MCF 10A (cell line): ENCODE data around the gene USP48. TPM values are rescaled to one million over a fixed set of nuclear protein-coding genes. Genes with fewer than 3 reads are reported as not detected.

Experiments used
- BruUV-seq: library from RNA; stranded (reverse); fragments of 400-500 nt; replicated peaks from 2 replicates; lab custom pipeline; 2021; lab: Mats Ljungman, UMichigan
- CTCF ChIA-PET: fragments of 300-600 bp; sonication (Branson Sonifier 250); formaldehyde crosslinking; extraction: SDS; loops from one replicate; lab custom pipeline; 2021; ENCODE audit warnings: antibody characterized with exemption, inconsistent platforms; lab: Yijun Ruan, JAX
- POLR2A ChIA-PET: fragments of 300-600, 350-650 bp; sonication (Branson Sonifier 250); formaldehyde crosslinking; extraction: SDS; loops from one replicate; lab custom pipeline; 2020; ENCODE audit warnings: antibody characterized with exemption, inconsistent platforms; lab: Yijun Ruan, JAX
- DNase-seq: peaks from one replicate; pipeline ENCODE4 v3.0.0-alpha.2; 2018; ENCODE audit not compliant: unreplicated experiment
- H3K27ac Mint-ChIP-seq: one replicate; pipeline ENCODE4 v1.8.0; 2022; ENCODE audit warnings: mild to moderate bottlenecking, low read depth, mixed read lengths; ENCODE audit not compliant: unreplicated experiment
- H3K27me3 Mint-ChIP-seq: one replicate; pipeline ENCODE4 v1.8.0; 2022; ENCODE audit warnings: mixed read lengths; ENCODE audit not compliant: insufficient read depth, unreplicated experiment
- H3K36me3 Mint-ChIP-seq: one replicate; pipeline ENCODE4 v1.8.0; 2022; ENCODE audit warnings: mild to moderate bottlenecking, moderate library complexity, mixed read lengths; ENCODE audit not compliant: insufficient read depth, unreplicated experiment
- H3K4me1 Mint-ChIP-seq: one replicate; pipeline ENCODE4 v1.8.0; 2022; ENCODE audit warnings: mixed read lengths; ENCODE audit not compliant: insufficient read depth, unreplicated experiment
- H3K4me3 Mint-ChIP-seq: one replicate; pipeline ENCODE4 v1.8.0; 2022; ENCODE audit warnings: mild to moderate bottlenecking, moderate library complexity, mixed read lengths; ENCODE audit not compliant: unreplicated experiment
- H3K9me3 Mint-ChIP-seq: one replicate; pipeline ENCODE4 v1.8.0; 2022; ENCODE audit warnings: mixed read lengths; ENCODE audit not compliant: unreplicated experiment
- intact Hi-C: fragments of 100-400 bp; cut with micrococcal nuclease; formaldehyde crosslinking; loops from 2 replicates; pipeline ENCODE4 v1.14.1; 2022
- total RNA-seq: library from RNA; stranded (reverse); gene quantifications from 2 replicates; pipeline ENCODE4 v1.2.3, GENCODE V29; 2022
- TF ChIP-seq, protein P1 (sequence below): fragments of 200-600 bp; IDR thresholded peaks from one replicate; pipeline ENCODE4 v1.8.0; 2022; ENCODE audit warnings: antibody characterized with exemption, mild to moderate bottlenecking; ENCODE audit not compliant: unreplicated experiment

Gene USP48
- total RNA-seq, 1 experiment from 2014 or later = 64.8 TPM

DNA sequence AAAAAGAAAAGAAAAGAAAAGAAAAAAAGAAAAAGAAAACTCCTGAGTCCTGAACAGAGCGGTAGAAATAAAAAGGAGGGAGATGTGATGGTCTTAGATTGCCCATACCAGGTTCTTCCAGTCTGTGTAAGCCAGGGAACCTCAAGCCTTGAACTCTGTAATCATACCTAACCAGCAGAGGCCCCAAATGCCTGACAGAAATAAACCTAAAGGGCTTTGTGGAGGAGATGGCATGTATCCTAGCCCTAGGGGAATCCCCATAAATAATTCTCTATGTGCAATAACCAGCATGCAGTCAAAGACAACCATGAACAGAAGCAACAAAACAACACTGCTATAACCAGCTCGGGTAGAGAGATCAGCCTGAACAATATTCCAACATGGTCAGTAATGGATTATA is 40.4 kb downstream of the USP48 start:
- H3K27ac Mint-ChIP-seq = no peak overlapping the region
- H3K36me3 Mint-ChIP-seq = peaks cover 73% of the 10 kb centered on the region
- no peaks in the 10 kb centered on the region for H3K4me1 Mint-ChIP-seq
- no peaks in the 10 kb centered on the region for H3K9me3 Mint-ChIP-seq
- BruUV-seq = no TSS peak
- ChIA-PET CTCF (interaction anchor here (0.5 to 1.1 kb wide), 4 partner anchors 221 to 979 kb away, joined by 3 to 4 read pairs (median 4); no protein-coding TSS in a partner anchor), POLR2A (interaction anchor here (0.8 to 1.5 kb wide), 2 partner anchors 14 to 59 kb away, joined by 3 to 4 read pairs; no protein-coding TSS in a partner anchor)
- no peak overlapping the region for H3K4me3 Mint-ChIP-seq
- TF ChIP-seq, protein P1, sequence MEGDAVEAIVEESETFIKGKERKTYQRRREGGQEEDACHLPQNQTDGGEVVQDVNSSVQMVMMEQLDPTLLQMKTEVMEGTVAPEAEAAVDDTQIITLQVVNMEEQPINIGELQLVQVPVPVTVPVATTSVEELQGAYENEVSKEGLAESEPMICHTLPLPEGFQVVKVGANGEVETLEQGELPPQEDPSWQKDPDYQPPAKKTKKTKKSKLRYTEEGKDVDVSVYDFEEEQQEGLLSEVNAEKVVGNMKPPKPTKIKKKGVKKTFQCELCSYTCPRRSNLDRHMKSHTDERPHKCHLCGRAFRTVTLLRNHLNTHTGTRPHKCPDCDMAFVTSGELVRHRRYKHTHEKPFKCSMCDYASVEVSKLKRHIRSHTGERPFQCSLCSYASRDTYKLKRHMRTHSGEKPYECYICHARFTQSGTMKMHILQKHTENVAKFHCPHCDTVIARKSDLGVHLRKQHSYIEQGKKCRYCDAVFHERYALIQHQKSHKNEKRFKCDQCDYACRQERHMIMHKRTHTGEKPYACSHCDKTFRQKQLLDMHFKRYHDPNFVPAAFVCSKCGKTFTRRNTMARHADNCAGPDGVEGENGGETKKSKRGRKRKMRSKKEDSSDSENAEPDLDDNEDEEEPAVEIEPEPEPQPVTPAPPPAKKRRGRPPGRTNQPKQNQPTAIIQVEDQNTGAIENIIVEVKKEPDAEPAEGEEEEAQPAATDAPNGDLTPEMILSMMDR = no peak
- H3K27me3 Mint-ChIP-seq = no peaks in the 10 kb centered on the region
- no peak for DNase-seq
- intact Hi-C loops = no loop called here

DNA sequence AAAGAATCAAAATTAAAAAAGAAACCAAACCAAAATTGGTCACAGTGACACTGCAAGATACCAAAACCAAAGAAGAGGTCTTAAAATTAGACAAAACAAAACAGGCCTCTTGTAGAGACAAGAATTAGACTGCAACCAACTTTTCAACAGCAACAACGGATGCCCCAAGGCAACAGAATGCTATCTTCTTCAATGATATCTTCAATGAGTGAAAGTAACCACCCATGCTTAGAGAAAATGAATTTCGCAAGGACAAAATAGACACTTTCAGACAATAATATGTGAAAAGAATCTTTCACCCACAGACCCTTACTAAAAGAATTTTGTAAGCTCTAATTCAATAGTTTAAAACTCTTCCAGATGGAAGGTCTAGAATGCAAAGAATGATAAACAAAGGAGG is 41.7 kb downstream of the USP48 start:
- H3K4me3 Mint-ChIP-seq = no peak overlapping the region
- no peak overlapping the region for H3K27ac Mint-ChIP-seq
- TF ChIP-seq, protein P1 = no peak
- H3K36me3 Mint-ChIP-seq = peaks cover 70% of the 10 kb centered on the region
- no peak for DNase-seq
- intact Hi-C loops = no loop called here
- no peaks in the 10 kb centered on the region for H3K9me3 Mint-ChIP-seq
- CTCF ChIA-PET = interaction anchor here (0.7 kb wide), 1 partner anchor 557 kb away, joined by 3 read pairs; no protein-coding TSS in a partner anchor
- no TSS peak for BruUV-seq
- H3K27me3 Mint-ChIP-seq = no peaks in the 10 kb centered on the region
- POLR2A ChIA-PET = no interaction called here
- H3K4me1 Mint-ChIP-seq = no peaks in the 10 kb centered on the region

DNA sequence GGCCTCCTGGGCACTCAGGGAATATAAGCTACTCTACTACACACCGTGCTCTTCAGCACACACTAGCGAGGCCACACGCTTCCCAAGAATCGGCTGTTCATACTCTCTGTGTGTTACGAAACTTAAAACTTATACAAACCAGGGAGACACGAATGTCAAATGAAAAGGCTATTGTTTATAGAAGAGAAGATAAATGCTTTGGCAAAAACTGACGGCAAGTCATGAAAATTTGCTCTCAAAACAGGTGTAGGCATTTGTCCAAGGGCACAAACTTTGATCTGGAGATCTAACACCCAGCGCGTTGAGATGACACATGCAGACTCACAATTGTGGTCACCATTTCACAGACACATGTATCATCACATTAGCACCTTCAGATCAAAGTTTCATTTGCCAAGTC is 46.1 kb downstream of the USP48 start:
- intact Hi-C loops = no loop called here
- no peaks in the 10 kb centered on the region for H3K27me3 Mint-ChIP-seq
- no TSS peak for BruUV-seq
- no peak overlapping the region for H3K4me3 Mint-ChIP-seq
- H3K9me3 Mint-ChIP-seq = no peaks in the 10 kb centered on the region
- no peak overlapping the region for H3K27ac Mint-ChIP-seq
- CTCF ChIA-PET = no interaction called here
- POLR2A ChIA-PET = no interaction called here
- TF ChIP-seq, protein P1 = no peak
- no peak for DNase-seq
- peaks cover 59% of the 10 kb centered on the region for H3K36me3 Mint-ChIP-seq
- no peaks in the 10 kb centered on the region for H3K4me1 Mint-ChIP-seq

DNA sequence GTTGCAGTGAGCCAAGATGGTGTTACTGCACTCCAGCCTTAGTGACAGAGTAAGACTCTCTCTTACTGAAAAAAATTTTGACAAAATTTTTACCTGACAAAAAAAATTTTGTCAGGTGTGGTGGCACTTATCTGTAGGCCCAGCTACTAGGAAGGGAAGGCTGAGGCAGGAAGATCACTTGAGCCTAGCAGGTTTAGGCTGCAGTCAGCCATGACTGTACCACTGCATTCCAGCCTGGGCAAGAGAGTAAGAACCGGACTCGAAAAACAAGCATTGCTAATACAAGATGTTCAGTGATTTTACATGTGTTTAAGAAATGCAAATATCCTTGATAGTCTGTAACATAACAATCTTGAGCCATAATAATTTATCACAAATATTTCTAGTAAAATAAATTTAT is 46.9 kb downstream of the USP48 start:
- Mint-ChIP-seq H3K27me3 (no peaks in the 10 kb centered on the region), H3K9me3 (no peaks in the 10 kb centered on the region), H3K36me3 (peaks cover 62% of the 10 kb centered on the region), H3K27ac (no peak overlapping the region), H3K4me3 (no peak overlapping the region), H3K4me1 (no peaks in the 10 kb centered on the region)
- no TSS peak for BruUV-seq
- TF ChIP-seq, protein P1 = no peak
- no peak for DNase-seq
- POLR2A ChIA-PET = interaction anchor here (2.8 kb wide), 1 partner anchor 46 kb away, joined by 11 read pairs; the partner anchor contains the start of gene USP48
- CTCF ChIA-PET = interaction anchor here (0.6 kb wide), 1 partner anchor 227 kb away, joined by 7 read pairs; no protein-coding TSS in a partner anchor
- intact Hi-C loops = no loop called here
